ENCODE measurements around the gene SNAI3.
"Not testable (repeated sequence)": the region's sequence is repeated elsewhere in the genome, so short reads cannot be mapped to it uniquely, and the experiment has no call there.

SNAI3 gene

GRCh38 chr16:88690341-88691128 lies 4.2 kb upstream of the SNAI3 start:
- no peak for DNase-seq

- no peak for DNase-seq
Observed at GRCh38 chr16:88688013-88688778, 1.9 kb upstream of the SNAI3 start.

- no peak for DNase-seq
Observed at GRCh38 chr16:88687676-88688012, 1.3 kb upstream of the SNAI3 start.

- no peak for DNase-seq
Observed at GRCh38 chr16:88687254-88687576, 908 bp upstream of the SNAI3 start.

GRCh38 chr16:88686062-88686438 lies 257 bp downstream of the SNAI3 start:
- DNase-seq: no peak

- no peak for DNase-seq
Observed at GRCh38 chr16:88685156-88686061, 898 bp downstream of the SNAI3 start.

GRCh38 chr16:88684569-88685155 lies 1.6 kb downstream of the SNAI3 start:
- DNase-seq: no peak

- no peak for DNase-seq
Observed at GRCh38 chr16:88681709-88682451, 4.4 kb downstream of the SNAI3 start.

GRCh38 chr16:88681084-88681680 lies 5.1 kb downstream of the SNAI3 start:
- no peak for DNase-seq

GRCh38 chr16:88680554-88681083 lies 5.7 kb downstream of the SNAI3 start:
- no peak for DNase-seq

- no peak for DNase-seq
Observed at GRCh38 chr16:88678224-88678979, 7.9 kb downstream of the SNAI3 start.

- no peak for DNase-seq
Observed at GRCh38 chr16:88677721-88678120, 8.6 kb downstream of the SNAI3 start.

- DNase-seq: no peak
Observed at GRCh38 chr16:88676502-88677242, 9.6 kb downstream of the SNAI3 start.

GRCh38 chr16:88673716-88674379 lies 12.5 kb downstream of the SNAI3 start:
- DNase-seq: no peak

GRCh38 chr16:88672776-88673175 lies 13.5 kb downstream of the SNAI3 start:
- no peak for DNase-seq

- no peak for DNase-seq
Observed at GRCh38 chr16:88671806-88672205, 14.5 kb downstream of the SNAI3 start.

GRCh38 chr16:88669980-88670379 lies 16.3 kb downstream of the SNAI3 start:
- no peak for DNase-seq

GRCh38 chr16:88669493-88669892 lies 16.8 kb downstream of the SNAI3 start:
- not testable (repeated sequence) for DNase-seq

- no peak for DNase-seq
Observed at GRCh38 chr16:88667461-88667860, 18.8 kb downstream of the SNAI3 start.

GRCh38 chr16:88665570-88665969 lies 20.7 kb downstream of the SNAI3 start:
- no peak for DNase-seq
